Gastrocnemius medialis (tissue), 4 donors: ENCODE results near the gene DUSP22.

Source experiments
- CTCF ChIP-seq, 5 experiments: fragments of 450-650 bp in 3 of 5; fragments of 200-600 bp in 2 of 5; sonication (generic) in 2 of 5; IDR thresholded peaks in 4 of 5; conservative IDR thresholded peaks in 1 of 5; 1 replicate in 4 of 5; 2 replicates in 1 of 5; pipeline ENCODE4 v1.5.1; 2016 to 2019; ENCODE audit warnings: antibody characterized with exemption in 5 of 5, mild to moderate bottlenecking in 3 of 5, moderate library complexity in 3 of 5
- POLR2A ChIP-seq, 2 donors: fragments of 450-650 bp; IDR thresholded peaks; one replicate each; pipeline ENCODE4 v1.6.1; 2017; ENCODE audit warnings: antibody characterized with exemption in 2 of 2, mild to moderate bottlenecking in 2 of 2, moderate library complexity in 2 of 2

DNA sequence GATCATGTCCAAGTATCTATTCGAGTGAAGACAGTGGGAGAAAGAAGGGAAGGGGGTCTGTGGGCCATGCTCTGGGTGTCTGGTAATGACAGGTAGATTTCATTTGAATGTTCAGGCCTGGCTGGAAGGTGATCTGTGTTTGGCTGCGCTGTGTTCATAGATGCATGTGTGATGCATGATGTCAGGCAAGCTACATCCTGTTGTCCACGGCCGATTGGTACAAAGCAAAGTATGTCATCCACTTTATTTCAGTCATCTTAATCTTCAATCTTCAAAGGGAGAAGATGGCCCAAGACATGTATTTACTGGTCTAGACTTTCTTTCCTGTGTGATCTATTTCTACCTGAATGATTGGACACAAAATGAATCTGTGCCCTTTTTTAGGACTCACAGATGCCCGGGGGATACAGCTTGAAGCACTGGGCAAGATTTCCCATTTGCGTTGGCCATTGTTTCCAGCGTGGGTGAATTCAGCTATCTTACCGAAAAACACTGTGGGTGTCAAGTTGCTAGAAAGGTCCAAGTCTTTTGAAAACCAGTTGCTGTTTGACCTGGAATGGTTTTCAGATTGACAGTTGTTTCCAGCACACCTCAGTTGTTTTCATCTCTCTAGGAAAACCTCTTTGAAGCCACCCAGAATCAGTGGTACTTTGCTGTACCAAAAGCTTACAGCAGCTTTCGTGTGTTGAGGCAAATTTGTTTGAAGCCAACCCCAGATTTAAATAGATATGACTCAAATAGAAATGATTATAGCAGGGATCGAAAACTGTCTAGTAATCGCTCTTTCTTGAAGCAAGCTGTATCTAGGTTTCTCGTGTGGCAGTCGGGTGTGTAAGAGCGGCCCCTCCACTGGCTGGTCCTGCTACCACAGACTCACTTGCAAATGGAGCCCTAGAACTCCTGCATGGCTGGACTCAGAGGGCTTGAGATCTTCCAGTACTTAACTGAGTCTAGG lies 27.2 kb downstream of the DUSP22 start:
- TF ChIP-seq CTCF (IDR thresholded peaks at IDR 0.05 in 4 of 5, conservative IDR thresholded peaks at IDR 0.05 in 1 of 5) (no peak), POLR2A (IDR thresholded peaks at IDR 0.05) (no peak)
